NCI-H1048 (cell line): ENCODE results near the gene GNAQ.

Experiments used
- DNase-seq: peaks from one replicate; lab custom pipeline; 2025; lab: John Stamatoyannopoulos, UW

GNAQ gene

GRCh38 chr9:77815260-77815659 lies 216.4 kb downstream of the GNAQ start:
- no peak for DNase-seq

- DNase-seq, result no peak
These were observed 219.8 kb downstream of the GNAQ start for GRCh38 chr9:77811832-77812231.

GRCh38 chr9:77810637-77811119 lies 220.9 kb downstream of the GNAQ start:
- DNase-seq, result no peak

GRCh38 chr9:77810047-77810446 lies 221.6 kb downstream of the GNAQ start:
- no peak for DNase-seq

- no peak for DNase-seq
These were observed 222.1 kb downstream of the GNAQ start for GRCh38 chr9:77809552-77809951.

- DNase-seq, result no peak
These were observed 222.9 kb downstream of the GNAQ start for GRCh38 chr9:77808751-77809081.

- no peak for DNase-seq
These were observed 223.5 kb downstream of the GNAQ start for GRCh38 chr9:77807846-77808750.

- no peak for DNase-seq
These were observed 224.3 kb downstream of the GNAQ start for GRCh38 chr9:77807281-77807683.

GRCh38 chr9:77806741-77807140 lies 224.9 kb downstream of the GNAQ start:
- no peak for DNase-seq

- DNase-seq, result no peak
These were observed 225.8 kb downstream of the GNAQ start for GRCh38 chr9:77805810-77806209.

- no peak for DNase-seq
These were observed 228.2 kb downstream of the GNAQ start for GRCh38 chr9:77803423-77803822.

- no peak for DNase-seq
These were observed 228.9 kb downstream of the GNAQ start for GRCh38 chr9:77802515-77803293.

GRCh38 chr9:77802064-77802463 lies 229.5 kb downstream of the GNAQ start:
- no peak for DNase-seq

GRCh38 chr9:77800924-77801551 lies 230.6 kb downstream of the GNAQ start:
- no peak for DNase-seq

GRCh38 chr9:77798140-77798539 lies 233.5 kb downstream of the GNAQ start:
- DNase-seq, result no peak

- no peak for DNase-seq
These were observed 236.6 kb downstream of the GNAQ start for GRCh38 chr9:77794985-77795384.

GRCh38 chr9:77793849-77794248 lies 237.8 kb downstream of the GNAQ start:
- DNase-seq, result no peak

- no peak for DNase-seq
These were observed 241.7 kb downstream of the GNAQ start for GRCh38 chr9:77789891-77790290.

- no peak for DNase-seq
These were observed 246.3 kb downstream of the GNAQ start for GRCh38 chr9:77785341-77785740.

GRCh38 chr9:77783518-77783917 lies 248.1 kb downstream of the GNAQ start:
- DNase-seq, result no peak

GRCh38 chr9:77779010-77779409 lies 252.6 kb downstream of the GNAQ start:
- DNase-seq, result no peak

GRCh38 chr9:77773381-77773780 lies 258.2 kb downstream of the GNAQ start:
- DNase-seq, result no peak

- no peak for DNase-seq
These were observed 259.0 kb downstream of the GNAQ start for GRCh38 chr9:77772646-77773045.
